NCI-H446 (cell line): ENCODE data around the gene NRBP1.

Experiments used
- DNase-seq, 2 experiments: peaks; one replicate each; lab custom pipeline; 2025; lab: John Stamatoyannopoulos, UW

NRBP1 gene

DNA sequence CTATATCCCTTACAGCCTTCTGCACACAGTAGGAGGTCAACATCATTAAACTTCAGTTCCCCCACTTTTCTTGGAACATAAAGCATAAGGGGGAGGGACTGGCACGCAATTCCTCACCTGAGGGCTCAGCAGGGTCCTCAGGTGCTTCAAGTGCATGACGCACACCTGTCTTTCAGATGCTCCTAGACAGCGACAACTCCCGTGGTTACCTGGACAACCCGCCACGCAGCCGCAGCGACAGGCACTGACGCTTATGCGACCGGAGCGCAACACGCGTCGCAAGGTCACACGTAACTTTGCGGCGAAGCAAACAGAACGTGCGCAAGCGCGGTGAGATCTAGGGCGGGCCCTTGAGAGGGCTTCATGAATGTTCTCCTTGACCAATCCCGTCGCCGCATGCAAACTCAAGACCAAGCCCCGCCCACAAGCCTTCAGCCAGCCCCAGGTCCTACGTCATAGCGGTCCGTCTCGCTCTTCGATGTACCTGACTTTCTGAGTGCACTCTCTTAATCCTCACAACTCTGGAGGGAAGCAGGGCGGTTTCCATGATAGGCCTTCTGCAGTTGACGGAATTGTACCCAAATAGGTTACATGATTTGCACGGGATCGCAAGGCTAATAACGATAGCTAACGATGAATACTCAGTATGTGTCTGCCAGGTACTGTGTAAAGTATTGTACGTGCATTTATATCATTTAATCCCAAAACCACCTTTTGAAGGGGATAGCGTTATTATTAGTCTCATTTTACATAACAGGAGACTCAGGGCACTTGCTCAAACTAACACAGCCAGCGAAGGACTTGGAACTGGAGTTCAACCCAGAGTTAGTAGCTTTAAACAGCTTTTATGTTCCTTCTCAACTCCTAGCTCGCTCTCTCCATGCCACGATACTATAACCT is 61.3 kb downstream of the NRBP1 start, which contains the start of gene IFT172:
TSS of gene IFT172 (minus strand) at position 246 of the 900 bp plus-strand sequence. CDS start at position 156, 90 bp downstream.
- peak; percentile 98 to 99 for DNase-seq
